OCI-LY7 (cell line): Measurements from ENCODE around the gene OOSP4A. TPM values are rescaled to one million over a fixed set of nuclear protein-coding genes. Genes with fewer than 3 reads are reported as not detected.

ENCODE experiments used
- Bru-seq: library from RNA; stranded (reverse); fragments of 400-500 nt; gene quantifications from one replicate; lab custom pipeline; 2021; lab: Mats Ljungman, UMichigan
- BruChase-seq, 2 experiments: library from RNA; stranded (reverse); fragments of 400-500 nt; gene quantifications; one replicate each; lab custom pipeline; 2021; lab: Mats Ljungman, UMichigan
- BruUV-seq: library from RNA; stranded (reverse); fragments of 400-500 nt; replicated peaks from 2 replicates; lab custom pipeline; 2021; lab: Mats Ljungman, UMichigan
- CTCF ChIA-PET: fragments of 300-600 bp; sonication (Branson Sonifier 250); formaldehyde crosslinking; loops from one replicate; lab custom pipeline; 2022; ENCODE audit warnings: antibody characterized with exemption; ENCODE audit not compliant: unreplicated experiment; lab: Charles Lee
- POLR2A ChIA-PET: fragments of 300-600 bp; sonication (Branson Sonifier 250); formaldehyde crosslinking; loops from one replicate; lab custom pipeline; 2022; ENCODE audit warnings: antibody characterized with exemption; lab: Charles Lee
- DNase-seq: peaks from one replicate; pipeline ENCODE4 v3.0.0-alpha.2; 2015; ENCODE audit warnings: low spot score
- H2AFZ ChIP-seq: fragments of 200-600 bp; sonication (generic), shearing (Covaris generic); 2 replicates; pipeline ENCODE4 v1.6.1; 2014; ENCODE audit warnings: mild to moderate bottlenecking, antibody characterized with exemption, low read length, moderate library complexity
- H3K27ac ChIP-seq: fragments of 200-600 bp; sonication (generic); 2 replicates; pipeline ENCODE4 v1.5.1; 2014; ENCODE audit warnings: mixed run types, low read depth, mild to moderate bottlenecking, moderate library complexity, low read length, inconsistent platforms; ENCODE audit not compliant: poor library complexity, severe bottlenecking
- H3K36me3 ChIP-seq: fragments of 200-600 bp; sonication (generic); 2 replicates; pipeline ENCODE4 v1.6.1; 2014; ENCODE audit warnings: mild to moderate bottlenecking, antibody characterized with exemption, low read length, moderate library complexity, mixed read lengths; ENCODE audit not compliant: insufficient read depth
- H3K4me1 ChIP-seq: fragments of 200-600 bp; sonication (generic); 2 replicates; pipeline ENCODE4 v1.5.1; 2014; ENCODE audit warnings: mild to moderate bottlenecking, low read length; ENCODE audit not compliant: insufficient read depth, poor library complexity, severe bottlenecking
- H3K4me2 ChIP-seq: fragments of 200-600 bp; sonication (generic); 2 replicates; pipeline ENCODE4 v1.6.1; 2014; ENCODE audit warnings: mild to moderate bottlenecking, low read length
- H3K4me3 ChIP-seq: fragments of 200-600 bp; sonication (generic); 2 replicates; pipeline ENCODE4 v1.5.1; 2014; ENCODE audit warnings: mild to moderate bottlenecking, low read depth, low read length; ENCODE audit not compliant: poor library complexity, severe bottlenecking
- H3K79me2 ChIP-seq: fragments of 200-600 bp; sonication (generic); 2 replicates; pipeline ENCODE4 v1.6.1; 2016; ENCODE audit warnings: low read depth, mild to moderate bottlenecking, low read length, moderate library complexity, mixed read lengths; ENCODE audit not compliant: insufficient read depth
- H3K9me2 ChIP-seq: fragments of 200-600 bp; sonication (generic); 2 replicates; pipeline ENCODE4 v1.6.1; 2016; ENCODE audit warnings: mild to moderate bottlenecking, low read length, mixed read lengths; ENCODE audit not compliant: insufficient read depth
- H3K9me3 ChIP-seq: fragments of 200-600 bp; sonication (generic); 2 replicates; pipeline ENCODE4 v1.6.1; 2014; ENCODE audit warnings: mild to moderate bottlenecking, mixed run types, low read length, mixed read lengths
- H4K20me1 ChIP-seq: fragments of 200-600 bp; sonication (generic); 2 replicates; pipeline ENCODE4 v1.6.1; 2014; ENCODE audit warnings: mild to moderate bottlenecking, antibody characterized with exemption, low read length, moderate library complexity, mixed read lengths; ENCODE audit not compliant: insufficient read depth
- CTCF ChIP-seq: fragments of 200-600 bp; sonication (generic); conservative IDR thresholded peaks from 2 replicates; pipeline ENCODE4 v1.5.1; 2014; ENCODE audit warnings: mild to moderate bottlenecking, antibody characterized with exemption, low read length, moderate library complexity, mixed read lengths
- EZH2phosphoT487 ChIP-seq: fragments of 200-600 bp; sonication (generic); IDR thresholded peaks from 2 replicates; pipeline ENCODE4 v1.6.1; 2018; ENCODE audit warnings: low read depth, borderline replicate concordance, mild to moderate bottlenecking, mixed run types, antibody characterized with exemption, low read length, moderate library complexity, mixed read lengths
- intact Hi-C: fragments of 100-400 bp; cut with micrococcal nuclease; formaldehyde crosslinking; loops from one replicate; pipeline ENCODE4 v1.10.0; 2022; ENCODE audit not compliant: unreplicated experiment
- long read RNA-seq: library from polyadenylated mRNA; stranded (forward); transcript quantifications from one replicate; pipeline ENCODE4 v2.0.0, GENCODE V29; 2022
- total RNA-seq, 2 experiments: library from RNA; depleted of rRNA in 1 of 2; stranded (reverse); fragments of >200 nt in 1 of 2; shearing (Covaris generic) in 1 of 2; gene quantifications; 2 replicates each; pipeline ENCODE4 v1.2.3, GENCODE V29; 2014 to 2022

OOSP4A gene
- total RNA-seq (2014; rRNA removed; shearing (Covaris generic)), result not detected in 2 replicates
- total RNA-seq (2022), result not detected in 2 replicates
- Bru-seq, nascent RNA, result not detected
- BruChase-seq, experiment 1, labeled RNA remaining after a 6-hour chase, result not detected
- not detected for BruChase-seq, experiment 2, labeled RNA remaining after a 2-hour chase
- long read RNA-seq, result 0 reads

GRCh38 chr11:59963733-59964132 is at the start of gene OOSP4A:
Gene OOSP4A (plus strand): TSS chr11:59964033. CDS start chr11:59964033, 0 bp downstream.
- Histone ChIP-seq H3K79me2 (no peaks in the 10 kb centered on the region), H3K27ac (no peak within 1 kb of the TSS), H3K4me3 (no peak within 1 kb of the TSS), H3K9me2 (no peaks in the 10 kb centered on the region), H3K36me3 (no peaks in the 10 kb centered on the region), H2AFZ (no peak within 1 kb of the TSS), H3K4me2 (no peak within 1 kb of the TSS), H3K4me1 (no peaks in the 10 kb centered on the region), H3K9me3 (no peaks in the 10 kb centered on the region), H4K20me1 (no peaks in the 10 kb centered on the region)
- intact Hi-C loops, result no loop called here
- POLR2A ChIA-PET, result interaction anchor here (0.6 to 0.7 kb wide), 2 partner anchors 102 to 396 kb away, joined by 3 read pairs; no protein-coding TSS in a partner anchor
- no peak for DNase-seq
- CTCF ChIA-PET, result no interaction called here
- TF ChIP-seq CTCF (no peak), EZH2phosphoT487 (no peak)
- no TSS peak for BruUV-seq

- ChIA-PET POLR2A (no interaction called here), CTCF (interaction anchor here (1.6 kb wide), 1 partner anchor 116 kb away, joined by 3 read pairs; no protein-coding TSS in a partner anchor)
- Histone ChIP-seq H4K20me1 (no peaks in the 10 kb centered on the region), H3K27ac (no peak overlapping the region), H3K79me2 (no peaks in the 10 kb centered on the region), H3K36me3 (no peaks in the 10 kb centered on the region), H3K4me1 (no peaks in the 10 kb centered on the region), H3K9me3 (peaks cover 5% of the 10 kb centered on the region; the same call in 1 of the 2 replicates), H3K4me2 (no peak overlapping the region), H2AFZ (no peak overlapping the region), H3K9me2 (no peaks in the 10 kb centered on the region), H3K4me3 (no peak overlapping the region)
- intact Hi-C loops, result loop anchor here (2.0 kb wide), 2 partner anchors 96 to 164 kb away; partner anchors contain the start of gene STX3
- no TSS peak for BruUV-seq
- no peak for DNase-seq
- no peak for TF ChIP-seq EZH2phosphoT487
- TF ChIP-seq CTCF, result no peak
Measured at GRCh38 chr11:59918480-59918879, 45.4 kb upstream of the OOSP4A start.
